HG02884 (cell line): Measurements from ENCODE around the gene NYAP2.

Experiments used
- ATAC-seq: cut with Tn5 transposase; IDR thresholded peaks from one replicate; pipeline ENCODE4 v1.9.1; 2021; ENCODE audit warnings: mild to moderate bottlenecking, moderate library complexity; ENCODE audit not compliant: unreplicated experiment

The NYAP2 gene

GRCh38 chr2:225399504-225399903 lies at the start of gene NYAP2:
Gene NYAP2 (plus strand): TSS chr2:225399710. CDS start chr2:225408881, 9,171 bp downstream.
- no peak for ATAC-seq

- no peak for ATAC-seq
These were observed 45.9 kb upstream of the NYAP2 start for GRCh38 chr2:225353579-225354085.

- ATAC-seq, result no peak
These were observed 45.2 kb upstream of the NYAP2 start for GRCh38 chr2:225354281-225354774.

GRCh38 chr2:225355788-225356187 lies 43.7 kb upstream of the NYAP2 start:
- no peak for ATAC-seq

GRCh38 chr2:225366731-225367130 lies 32.8 kb upstream of the NYAP2 start:
- no peak for ATAC-seq

GRCh38 chr2:225367482-225367881 lies 32.0 kb upstream of the NYAP2 start:
- ATAC-seq, result no peak

- no peak for ATAC-seq
These were observed 20.5 kb upstream of the NYAP2 start for GRCh38 chr2:225378984-225379383.

GRCh38 chr2:225379856-225380255 lies 19.7 kb upstream of the NYAP2 start:
- no peak for ATAC-seq

- no peak for ATAC-seq
These were observed 17.9 kb upstream of the NYAP2 start for GRCh38 chr2:225381609-225382008.

GRCh38 chr2:225398372-225398771 lies 1.1 kb upstream of the NYAP2 start:
- ATAC-seq, result no peak

- ATAC-seq, result no peak
These were observed 576 bp downstream of the NYAP2 start for GRCh38 chr2:225400060-225400511.

- ATAC-seq, result no peak
These were observed 1.3 kb downstream of the NYAP2 start for GRCh38 chr2:225400546-225401400.

- no peak for ATAC-seq
These were observed 2.8 kb downstream of the NYAP2 start for GRCh38 chr2:225402210-225402776.

- no peak for ATAC-seq
These were observed 11.9 kb downstream of the NYAP2 start for GRCh38 chr2:225411452-225411851.

GRCh38 chr2:225413786-225414185 lies 14.3 kb downstream of the NYAP2 start:
- no peak for ATAC-seq

- no peak for ATAC-seq
These were observed 15.4 kb downstream of the NYAP2 start for GRCh38 chr2:225414902-225415301.

GRCh38 chr2:225415341-225415740 lies 15.8 kb downstream of the NYAP2 start:
- ATAC-seq, result no peak

- no peak for ATAC-seq
These were observed 16.3 kb downstream of the NYAP2 start for GRCh38 chr2:225415792-225416191.

GRCh38 chr2:225416616-225417367 lies 17.3 kb downstream of the NYAP2 start:
- no peak for ATAC-seq

GRCh38 chr2:225419033-225419432 lies 19.5 kb downstream of the NYAP2 start:
- no peak for ATAC-seq

GRCh38 chr2:225422145-225422544 lies 22.6 kb downstream of the NYAP2 start:
- ATAC-seq, result no peak
